Vagina (tissue), 2 donors: ENCODE data around the gene PPTC7.

Experiments used
- CTCF ChIP-seq, 3 experiments: fragments of 450-650 bp in 2 of 3; fragments of 200-600 bp in 1 of 3; sonication (generic) in 1 of 3; IDR thresholded peaks; one replicate each; pipeline ENCODE4 v1.5.1; 2017 to 2019; ENCODE audit warnings: antibody characterized with exemption in 3 of 3, mild to moderate bottlenecking in 2 of 3, moderate library complexity in 2 of 3
- POLR2A ChIP-seq, 2 donors: fragments of 450-650 bp; IDR thresholded peaks; one replicate each; pipeline ENCODE4 v1.6.1; 2017; ENCODE audit warnings: antibody characterized with exemption in 2 of 2, mild to moderate bottlenecking in 2 of 2, moderate library complexity in 2 of 2
- POLR2AphosphoS5 ChIP-seq, 2 donors: sonication (generic); formaldehyde crosslinking; IDR thresholded peaks; one replicate each; pipeline ENCODE4 v1.9.0; 2017; ENCODE audit warnings: antibody characterized with exemption in 2 of 2, mild to moderate bottlenecking in 2 of 2, low read depth in 1 of 2; ENCODE audit not compliant: insufficient read depth in 1 of 2

GRCh38 chr12:110546339-110546738, 36.8 kb downstream of the PPTC7 start:
- no peak for TF ChIP-seq CTCF (IDR thresholded peaks at IDR 0.05)
- peak in 1 of 2 donors; percentile 84 for TF ChIP-seq POLR2AphosphoS5 (IDR thresholded peaks at IDR 0.05; ENCODE audit: insufficient read depth in 1 of 2, low read depth in 1 of 2)
- no peak for TF ChIP-seq POLR2A (IDR thresholded peaks at IDR 0.05)
